ENCODE results near the gene FXYD6.

DNA sequence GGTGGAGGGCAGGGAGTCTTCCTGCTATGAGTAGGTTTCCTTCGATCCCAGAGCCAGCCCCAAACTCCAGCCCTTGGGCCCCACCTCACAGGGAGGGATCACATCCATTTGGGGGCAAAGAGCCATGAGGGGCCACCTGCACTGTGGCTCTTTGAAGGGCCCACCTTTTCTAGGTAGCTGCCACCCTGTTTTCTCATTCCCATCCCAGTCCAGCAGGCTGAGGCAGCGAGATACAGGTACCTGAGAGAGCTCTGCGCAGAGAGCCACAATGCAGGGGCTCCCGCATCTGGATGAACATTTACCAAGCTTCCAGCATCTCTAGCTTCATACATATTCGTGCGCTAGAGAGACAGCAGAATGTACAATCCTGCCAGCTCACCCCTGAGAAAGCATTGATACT is 16.3 kb downstream of the FXYD6 start:
- TF ChIP-seq EP300 (IDR thresholded peaks at IDR 0.05) (no peak), POLR2A (IDR thresholded peaks at IDR 0.05) (no peak), POLR2AphosphoS5 (IDR thresholded peaks at IDR 0.05) (no peak)
- TF ChIP-seq, protein P1, sequence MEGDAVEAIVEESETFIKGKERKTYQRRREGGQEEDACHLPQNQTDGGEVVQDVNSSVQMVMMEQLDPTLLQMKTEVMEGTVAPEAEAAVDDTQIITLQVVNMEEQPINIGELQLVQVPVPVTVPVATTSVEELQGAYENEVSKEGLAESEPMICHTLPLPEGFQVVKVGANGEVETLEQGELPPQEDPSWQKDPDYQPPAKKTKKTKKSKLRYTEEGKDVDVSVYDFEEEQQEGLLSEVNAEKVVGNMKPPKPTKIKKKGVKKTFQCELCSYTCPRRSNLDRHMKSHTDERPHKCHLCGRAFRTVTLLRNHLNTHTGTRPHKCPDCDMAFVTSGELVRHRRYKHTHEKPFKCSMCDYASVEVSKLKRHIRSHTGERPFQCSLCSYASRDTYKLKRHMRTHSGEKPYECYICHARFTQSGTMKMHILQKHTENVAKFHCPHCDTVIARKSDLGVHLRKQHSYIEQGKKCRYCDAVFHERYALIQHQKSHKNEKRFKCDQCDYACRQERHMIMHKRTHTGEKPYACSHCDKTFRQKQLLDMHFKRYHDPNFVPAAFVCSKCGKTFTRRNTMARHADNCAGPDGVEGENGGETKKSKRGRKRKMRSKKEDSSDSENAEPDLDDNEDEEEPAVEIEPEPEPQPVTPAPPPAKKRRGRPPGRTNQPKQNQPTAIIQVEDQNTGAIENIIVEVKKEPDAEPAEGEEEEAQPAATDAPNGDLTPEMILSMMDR (IDR thresholded peaks at IDR 0.05), result no peak

Data from stomach (tissue), 4 donors.